SK-N-SH (cell line): ENCODE data around the gene FOXP1. TPM values are rescaled to one million over a fixed set of nuclear protein-coding genes. Genes with fewer than 3 reads are reported as not detected.

Source experiments
- CTCF ChIA-PET: fragments of 300-600, 350-600 bp; formaldehyde crosslinking; extraction: SDS; loops from one replicate; lab custom pipeline; 2021; lab: Yijun Ruan, JAX
- POLR2A ChIA-PET: fragments of 350-600 bp; sonication (Branson Sonifier 250); formaldehyde crosslinking; extraction: SDS; loops from one replicate; lab custom pipeline; 2020; ENCODE audit warnings: antibody characterized with exemption, inconsistent platforms; lab: Yijun Ruan, JAX
- DNase-seq: peaks from one replicate; pipeline ENCODE4 v3.0.0; 2012
- H2AFZ ChIP-seq: fragments of 200-600 bp; sonication (generic); 2 replicates; pipeline ENCODE4 v1.8.1; 2016; ENCODE audit warnings: antibody characterized with exemption, mild to moderate bottlenecking, low read depth
- H3F3A ChIP-seq: fragments of 200-600 bp; sonication (generic); replicated peaks from 2 replicates; pipeline ENCODE3; 2016; ENCODE audit warnings: antibody characterized with exemption, mild to moderate bottlenecking; ENCODE audit not compliant: insufficient read depth
- H3K27ac ChIP-seq, 2 experiments: fragments of 200-500 bp in 1 of 2; fragments of 200-600 bp in 1 of 2; sonication (Bioruptor generic) in 1 of 2; sonication (generic), shearing (Covaris generic) in 1 of 2; 2 replicates each; pipeline versions ENCODE4 v1.5.1 to v1.6.1; 2014 to 2016; ENCODE audit warnings: low read depth in 2 of 2, inconsistent platforms in 1 of 2, low read length in 1 of 2, mild to moderate bottlenecking in 1 of 2, mixed read lengths in 1 of 2
- H3K27me3 ChIP-seq: fragments of 200-600 bp; sonication (generic), shearing (Covaris generic); 2 replicates; pipeline ENCODE4 v1.6.1; 2016; ENCODE audit warnings: mixed run types; ENCODE audit not compliant: insufficient read depth
- H3K36me3 ChIP-seq, 2 experiments: fragments of 200-500 bp in 1 of 2; fragments of 200-600 bp in 1 of 2; sonication (Bioruptor generic) in 1 of 2; sonication (generic) in 1 of 2; replicated peaks in 1 of 2; 2 replicates each; pipeline versions ENCODE3 to v1.5.1; 2014 to 2016; ENCODE audit warnings: low read length in 1 of 2, mild to moderate bottlenecking in 1 of 2; ENCODE audit not compliant: insufficient read depth in 2 of 2, control insufficient read depth in 1 of 2
- H3K4me1 ChIP-seq, 2 experiments: fragments of 200-500 bp in 1 of 2; fragments of 200-600 bp in 1 of 2; sonication (Bioruptor generic) in 1 of 2; sonication (generic), shearing (Covaris generic) in 1 of 2; 2 replicates each; pipeline versions ENCODE4 v1.5.1 to v1.6.1; 2014 to 2016; ENCODE audit warnings: low read depth in 1 of 2, low read length in 1 of 2, mixed run types in 1 of 2; ENCODE audit not compliant: insufficient read depth in 2 of 2, control insufficient read depth in 1 of 2
- H3K4me2 ChIP-seq: fragments of 200-600 bp; sonication (generic), shearing (Covaris generic); 2 replicates; pipeline ENCODE4 v1.6.1; 2017; ENCODE audit warnings: mixed run types
- H3K4me3 ChIP-seq, 2 experiments: fragments of 200-500 bp in 1 of 2; fragments of 200-600 bp in 1 of 2; sonication (Bioruptor generic) in 1 of 2; sonication (generic), shearing (Covaris generic) in 1 of 2; 2 replicates each; pipeline versions ENCODE4 v1.5.1 to v1.8.1; 2014 to 2016; ENCODE audit warnings: low read depth in 2 of 2, inconsistent platforms in 1 of 2, low read length in 1 of 2, mild to moderate bottlenecking in 1 of 2, mixed read lengths in 1 of 2, moderate library complexity in 1 of 2
- H3K79me2 ChIP-seq: fragments of 200-600 bp; sonication (generic); 2 replicates; pipeline ENCODE4 v1.8.1; 2017; ENCODE audit warnings: mild to moderate bottlenecking; ENCODE audit not compliant: insufficient read depth
- H3K9ac ChIP-seq: fragments of 200-600 bp; sonication (generic); 2 replicates; pipeline ENCODE4 v1.6.1; 2017; ENCODE audit warnings: mixed run types
- H3K9me2 ChIP-seq: fragments of 200-600 bp; sonication (generic); 2 replicates; pipeline ENCODE4 v1.6.1; 2017; ENCODE audit warnings: mixed run types
- H3K9me3 ChIP-seq: fragments of 200-600 bp; sonication (generic); 2 replicates; pipeline ENCODE4 v1.6.1; 2017; ENCODE audit warnings: mixed run types, mild to moderate bottlenecking, moderate library complexity
- H4K20me1 ChIP-seq: fragments of 200-600 bp; sonication (generic); 2 replicates; pipeline ENCODE4 v1.6.1; 2017; ENCODE audit warnings: mild to moderate bottlenecking, mixed run types; ENCODE audit not compliant: insufficient read depth
- CHD2 ChIP-seq: fragments of 150-350 bp; IDR thresholded peaks from 2 replicates; pipeline ENCODE4 v1.6.1; 2018; ENCODE audit warnings: low read length; ENCODE audit not compliant: partially characterized antibody
- CTCF ChIP-seq: fragments of 200-600 bp; sonication (generic); IDR thresholded peaks from 2 replicates; pipeline ENCODE4 v1.6.1; 2017; ENCODE audit warnings: antibody characterized with exemption, mild to moderate bottlenecking, moderate library complexity
- ELF1 ChIP-seq: IDR thresholded peaks from 2 replicates; pipeline ENCODE4 v1.4.0; 2012
- EZH2phosphoT487 ChIP-seq: fragments of 200-600 bp; sonication (generic); IDR thresholded peaks from 2 replicates; pipeline ENCODE4 v1.6.1; 2017; ENCODE audit warnings: low read depth, mixed run types, mild to moderate bottlenecking, antibody characterized with exemption, moderate library complexity, borderline replicate concordance
- FOXJ3 ChIP-seq: sonication (generic); formaldehyde crosslinking; IDR thresholded peaks from 2 replicates; pipeline ENCODE4 v1.5.1; 2020; ENCODE audit warnings: mild to moderate bottlenecking, missing genetic modification reagents
- GABPA ChIP-seq: IDR thresholded peaks from 2 replicates; pipeline ENCODE4 v1.4.0; 2012; ENCODE audit warnings: low read depth, mild to moderate bottlenecking
- JUND ChIP-seq: IDR thresholded peaks from 2 replicates; pipeline ENCODE4 v1.4.0; 2012
- MEF2A ChIP-seq: IDR thresholded peaks from 2 replicates; pipeline ENCODE4 v1.4.0; 2012; ENCODE audit warnings: low read depth, borderline replicate concordance
- NFIC ChIP-seq: IDR thresholded peaks from 2 replicates; pipeline ENCODE4 v1.4.0; 2012; ENCODE audit warnings: borderline replicate concordance
- RAD21 ChIP-seq: IDR thresholded peaks from 2 replicates; pipeline ENCODE4 v1.6.1; 2012; ENCODE audit warnings: mild to moderate bottlenecking, low read length
- RCOR1 ChIP-seq: fragments of 150-350 bp; IDR thresholded peaks from 2 replicates; pipeline ENCODE4 v1.6.1; 2017; ENCODE audit warnings: antibody characterized with exemption, low read length
- RFX5 ChIP-seq: IDR thresholded peaks from 2 replicates; pipeline ENCODE4 v1.6.1; 2012; ENCODE audit warnings: mild to moderate bottlenecking, improper control_type of control experiment, low read length
- SMC3 ChIP-seq: IDR thresholded peaks from 2 replicates; pipeline ENCODE4 v1.6.1; 2012; ENCODE audit warnings: low read depth, low read length, improper control_type of control experiment
- TEAD4 ChIP-seq: IDR thresholded peaks from 2 replicates; pipeline ENCODE4 v1.4.0; 2012; ENCODE audit warnings: mild to moderate bottlenecking, borderline replicate concordance; ENCODE audit not compliant: insufficient read depth
- WGBS: methylation state at CpG from one replicate; pipeline ENCODE4 v1.1.6; 2017; ENCODE audit warnings: low lambda C conversion rate; 5-methylcytosine and 5-hydroxymethylcytosine counted together
- polyA plus RNA-seq, 3 experiments: library from polyadenylated mRNA; depleted of rRNA; stranded (reverse); fragments of >200 nt; gene quantifications; 2 replicates each; pipeline ENCODE4 v1.2.3, GENCODE V29; 2012
- TF ChIP-seq, protein P1 (sequence below): IDR thresholded peaks from 2 replicates; pipeline ENCODE4 v1.4.0; 2012; ENCODE audit warnings: low read depth, borderline replicate concordance
- TF ChIP-seq, protein P2 (sequence below): fragments of 150-350 bp; IDR thresholded peaks from 2 replicates; pipeline ENCODE4 v1.6.1; 2016; ENCODE audit warnings: mild to moderate bottlenecking, low read depth, low read length
- TF ChIP-seq, protein P3 (sequence below): IDR thresholded peaks from 2 replicates; pipeline ENCODE4; 2012

Gene FOXP1
- polyA plus RNA-seq, 1 of the 3 experiments (the other 2 are of a cell fraction) = 8.8 TPM

GRCh38 chr3:71469138-71469435 is 114.4 kb downstream of the FOXP1 start:
- POLR2A ChIA-PET = no interaction called here
- WGBS = 85% methylated on average over 1 of the region's 1 CpG
- Histone ChIP-seq H2AFZ (no peak overlapping the region), H3K36me3 (peaks cover 0 to 7% of the 10 kb centered on the region in 2 experiments), H3K9me2 (no peaks in the 10 kb centered on the region), H3K27ac (no peak overlapping the region; a peak in 1 of 4 replicates), H3K4me2 (no peak overlapping the region), H3K4me3 (no peak overlapping the region), H3K9ac (no peak overlapping the region), H3K27me3 (no peaks in the 10 kb centered on the region), H3K9me3 (no peaks in the 10 kb centered on the region), H4K20me1 (no peaks in the 10 kb centered on the region), H3K4me1 (no peaks in the 10 kb centered on the region), H3F3A (peaks cover 3% of the 10 kb centered on the region), H3K79me2 (peaks cover 89% of the 10 kb centered on the region)
- DNase-seq = no peak
- no peak for TF ChIP-seq FOXJ3 (CRISPR knock-in tag)
- no peak for TF ChIP-seq EZH2phosphoT487
- TF ChIP-seq RFX5 = no peak
- no peak for TF ChIP-seq CTCF
- TF ChIP-seq, protein P1, sequence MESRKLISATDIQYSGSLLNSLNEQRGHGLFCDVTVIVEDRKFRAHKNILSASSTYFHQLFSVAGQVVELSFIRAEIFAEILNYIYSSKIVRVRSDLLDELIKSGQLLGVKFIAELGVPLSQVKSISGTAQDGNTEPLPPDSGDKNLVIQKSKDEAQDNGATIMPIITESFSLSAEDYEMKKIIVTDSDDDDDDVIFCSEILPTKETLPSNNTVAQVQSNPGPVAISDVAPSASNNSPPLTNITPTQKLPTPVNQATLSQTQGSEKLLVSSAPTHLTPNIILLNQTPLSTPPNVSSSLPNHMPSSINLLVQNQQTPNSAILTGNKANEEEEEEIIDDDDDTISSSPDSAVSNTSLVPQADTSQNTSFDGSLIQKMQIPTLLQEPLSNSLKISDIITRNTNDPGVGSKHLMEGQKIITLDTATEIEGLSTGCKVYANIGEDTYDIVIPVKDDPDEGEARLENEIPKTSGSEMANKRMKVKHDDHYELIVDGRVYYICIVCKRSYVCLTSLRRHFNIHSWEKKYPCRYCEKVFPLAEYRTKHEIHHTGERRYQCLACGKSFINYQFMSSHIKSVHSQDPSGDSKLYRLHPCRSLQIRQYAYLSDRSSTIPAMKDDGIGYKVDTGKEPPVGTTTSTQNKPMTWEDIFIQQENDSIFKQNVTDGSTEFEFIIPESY = no peak
- CTCF ChIA-PET = no interaction called here

DNA sequence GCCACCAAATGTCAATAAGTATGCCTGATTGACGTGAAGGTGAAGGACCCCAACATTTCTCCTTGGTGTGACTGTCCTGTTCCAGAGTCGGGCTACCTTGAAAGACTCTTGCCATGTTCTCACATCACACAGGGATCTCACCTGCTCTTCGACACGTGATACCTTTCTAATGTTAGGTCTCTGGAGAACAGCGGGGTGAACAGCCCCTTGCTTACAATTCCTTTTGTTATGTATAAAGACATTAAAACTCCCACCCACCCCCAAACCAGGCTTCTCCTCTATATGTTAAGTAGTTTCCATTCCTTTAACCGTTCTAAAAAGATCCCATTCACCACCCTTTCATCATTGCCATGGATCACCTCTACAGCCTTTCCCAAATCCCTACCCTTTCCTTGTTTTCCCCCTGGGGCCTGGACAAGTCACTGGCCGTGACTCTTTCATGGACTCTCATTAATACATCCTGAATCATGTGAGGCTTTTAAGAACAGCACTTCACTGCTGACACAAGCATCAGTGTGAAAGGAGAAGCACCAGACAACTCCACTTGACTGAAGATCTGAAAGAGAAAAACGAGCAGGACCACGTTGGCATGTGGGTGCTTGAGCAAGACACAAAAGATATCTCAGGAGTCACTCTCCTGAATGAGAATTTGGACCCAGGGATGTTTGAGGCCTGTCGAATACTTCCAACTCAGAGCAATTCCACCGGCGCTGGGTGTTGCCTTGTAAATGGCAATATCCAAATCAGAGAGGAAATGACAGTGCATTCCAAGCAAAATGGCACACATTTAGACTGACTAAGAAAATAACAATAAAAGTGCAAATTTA is 115.0 kb downstream of the FOXP1 start:
- ChIA-PET CTCF (no interaction called here), POLR2A (no interaction called here)
- peaks cover 3% of the 10 kb centered on the region for H3F3A ChIP-seq
- H3K4me3 ChIP-seq = no peak overlapping the region
- H3K4me2 ChIP-seq = no peak overlapping the region
- DNase-seq = no peak
- H3K36me3 ChIP-seq = peaks cover 0 to 7% of the 10 kb centered on the region in 2 experiments
- H3K9me3 ChIP-seq = no peaks in the 10 kb centered on the region
- H4K20me1 ChIP-seq = no peaks in the 10 kb centered on the region
- no peaks in the 10 kb centered on the region for H3K9me2 ChIP-seq
- no peak overlapping the region for H2AFZ ChIP-seq
- no peak overlapping the region; a peak in 1 of 4 replicates for H3K27ac ChIP-seq
- 94% methylated on average over 12 of the region's 12 CpGs for WGBS
- no peak overlapping the region for H3K9ac ChIP-seq
- H3K4me1 ChIP-seq = no peaks in the 10 kb centered on the region
- H3K27me3 ChIP-seq = no peaks in the 10 kb centered on the region
- H3K79me2 ChIP-seq = peaks cover 87% of the 10 kb centered on the region
- TF ChIP-seq NFIC = no peak
- no peak for TF ChIP-seq SMC3
- TF ChIP-seq RCOR1 = no peak
- TF ChIP-seq GABPA = no peak
- TF ChIP-seq CHD2 = no peak
- TF ChIP-seq, protein P2, sequence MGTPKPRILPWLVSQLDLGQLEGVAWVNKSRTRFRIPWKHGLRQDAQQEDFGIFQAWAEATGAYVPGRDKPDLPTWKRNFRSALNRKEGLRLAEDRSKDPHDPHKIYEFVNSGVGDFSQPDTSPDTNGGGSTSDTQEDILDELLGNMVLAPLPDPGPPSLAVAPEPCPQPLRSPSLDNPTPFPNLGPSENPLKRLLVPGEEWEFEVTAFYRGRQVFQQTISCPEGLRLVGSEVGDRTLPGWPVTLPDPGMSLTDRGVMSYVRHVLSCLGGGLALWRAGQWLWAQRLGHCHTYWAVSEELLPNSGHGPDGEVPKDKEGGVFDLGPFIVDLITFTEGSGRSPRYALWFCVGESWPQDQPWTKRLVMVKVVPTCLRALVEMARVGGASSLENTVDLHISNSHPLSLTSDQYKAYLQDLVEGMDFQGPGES = no peak
- no peak for TF ChIP-seq JUND
- no peak for TF ChIP-seq CTCF
- no peak for TF ChIP-seq MEF2A
- no peak for TF ChIP-seq RAD21
- TF ChIP-seq ELF1 = no peak
- TF ChIP-seq TEAD4 = no peak
- TF ChIP-seq, protein P3, sequence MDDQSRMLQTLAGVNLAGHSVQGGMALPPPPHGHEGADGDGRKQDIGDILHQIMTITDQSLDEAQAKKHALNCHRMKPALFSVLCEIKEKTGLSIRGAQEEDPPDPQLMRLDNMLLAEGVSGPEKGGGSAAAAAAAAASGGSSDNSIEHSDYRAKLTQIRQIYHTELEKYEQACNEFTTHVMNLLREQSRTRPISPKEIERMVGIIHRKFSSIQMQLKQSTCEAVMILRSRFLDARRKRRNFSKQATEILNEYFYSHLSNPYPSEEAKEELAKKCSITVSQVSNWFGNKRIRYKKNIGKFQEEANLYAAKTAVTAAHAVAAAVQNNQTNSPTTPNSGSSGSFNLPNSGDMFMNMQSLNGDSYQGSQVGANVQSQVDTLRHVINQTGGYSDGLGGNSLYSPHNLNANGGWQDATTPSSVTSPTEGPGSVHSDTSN = no peak
- no peak for TF ChIP-seq EZH2phosphoT487
